ENCODE data around the gene SH3BP1.
A peak's percentile ranks its signal among the peaks of the same experiment; 100 is the strongest.
"Not testable (repeated sequence)": the region's sequence is repeated elsewhere in the genome, so short reads cannot be mapped to it uniquely, and the experiment has no call there.

The SH3BP1 gene

DNA sequence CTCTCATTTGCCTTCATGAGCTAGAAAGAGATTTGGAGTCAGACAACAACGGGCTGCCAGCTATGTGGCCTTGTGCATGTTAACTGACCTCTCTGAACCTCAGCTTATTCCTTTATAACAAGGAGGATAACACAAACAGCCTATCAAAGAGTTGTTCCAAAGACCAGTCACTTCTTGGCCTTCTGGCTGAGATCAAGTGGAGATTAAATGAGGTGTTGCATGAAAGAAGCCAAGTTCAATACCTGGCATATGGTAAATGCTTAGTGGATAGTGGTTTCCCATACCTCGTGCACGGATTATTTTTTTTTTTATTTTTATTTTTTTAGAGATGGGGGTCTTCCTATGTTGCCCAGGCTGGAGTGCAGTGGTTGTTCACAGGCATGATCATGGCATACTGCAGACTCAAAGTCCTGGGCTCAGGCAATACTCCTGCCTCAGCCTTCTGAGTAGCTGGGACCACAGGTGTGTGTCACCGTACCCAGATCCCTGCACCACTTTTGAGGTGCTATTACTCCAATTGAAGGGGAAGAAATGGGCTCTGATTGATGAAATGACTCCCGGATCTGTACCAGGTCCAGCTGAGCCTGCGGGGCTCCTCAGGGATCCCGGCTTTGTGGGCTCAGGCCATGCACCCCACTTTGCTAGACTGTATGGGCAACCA lies 40.9 kb downstream of the SH3BP1 start:
- peak in 1 of 2 experiments; percentile 3 for DNase-seq

DNA sequence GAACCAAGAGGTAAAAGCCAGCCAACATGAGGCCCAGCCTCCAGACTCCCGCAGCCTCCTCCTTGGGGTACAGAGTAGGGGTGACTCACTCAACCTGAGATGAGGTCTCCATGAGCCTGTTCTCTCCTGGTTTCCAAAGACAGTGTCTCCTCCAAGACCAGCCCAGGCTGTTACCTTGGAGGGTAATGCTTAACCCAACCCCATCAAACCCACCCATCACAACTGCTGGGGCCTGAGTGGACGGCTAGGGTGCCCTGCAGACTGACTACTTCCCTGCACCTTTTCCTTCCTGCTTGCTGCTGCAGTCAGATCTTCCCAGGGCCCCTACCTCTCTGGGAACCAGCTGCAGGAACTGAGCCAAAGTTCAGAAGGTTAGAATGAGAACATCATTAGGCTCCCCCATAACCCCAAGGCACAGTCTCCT lies 41.5 kb downstream of the SH3BP1 start:
- DNase-seq = no peak

DNA sequence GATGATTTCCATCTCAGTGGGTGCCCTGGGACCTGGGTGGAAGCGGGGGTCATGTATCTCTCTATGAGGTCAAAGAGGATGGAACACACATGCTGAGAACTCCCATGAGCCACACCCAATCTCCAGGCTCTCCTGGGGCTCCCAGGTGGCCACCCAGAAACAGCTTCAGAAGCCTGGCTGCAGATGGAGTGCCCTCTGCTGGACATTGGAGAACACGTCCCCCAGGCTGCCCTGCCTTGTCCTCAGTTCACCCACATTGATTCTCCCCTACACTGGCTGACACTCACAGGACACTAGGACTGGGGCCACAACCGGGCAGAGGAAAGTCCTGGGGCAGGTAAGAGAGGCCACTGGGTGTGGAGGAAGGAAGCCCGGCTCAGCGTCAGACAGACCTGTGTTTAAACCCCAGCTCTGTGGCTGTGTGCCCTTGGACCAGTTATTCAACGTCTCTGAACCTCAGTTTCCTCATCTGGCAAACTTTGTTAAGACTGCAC lies 42.1 kb downstream of the SH3BP1 start:
- peak; percentile 30 to 42 for DNase-seq

DNA sequence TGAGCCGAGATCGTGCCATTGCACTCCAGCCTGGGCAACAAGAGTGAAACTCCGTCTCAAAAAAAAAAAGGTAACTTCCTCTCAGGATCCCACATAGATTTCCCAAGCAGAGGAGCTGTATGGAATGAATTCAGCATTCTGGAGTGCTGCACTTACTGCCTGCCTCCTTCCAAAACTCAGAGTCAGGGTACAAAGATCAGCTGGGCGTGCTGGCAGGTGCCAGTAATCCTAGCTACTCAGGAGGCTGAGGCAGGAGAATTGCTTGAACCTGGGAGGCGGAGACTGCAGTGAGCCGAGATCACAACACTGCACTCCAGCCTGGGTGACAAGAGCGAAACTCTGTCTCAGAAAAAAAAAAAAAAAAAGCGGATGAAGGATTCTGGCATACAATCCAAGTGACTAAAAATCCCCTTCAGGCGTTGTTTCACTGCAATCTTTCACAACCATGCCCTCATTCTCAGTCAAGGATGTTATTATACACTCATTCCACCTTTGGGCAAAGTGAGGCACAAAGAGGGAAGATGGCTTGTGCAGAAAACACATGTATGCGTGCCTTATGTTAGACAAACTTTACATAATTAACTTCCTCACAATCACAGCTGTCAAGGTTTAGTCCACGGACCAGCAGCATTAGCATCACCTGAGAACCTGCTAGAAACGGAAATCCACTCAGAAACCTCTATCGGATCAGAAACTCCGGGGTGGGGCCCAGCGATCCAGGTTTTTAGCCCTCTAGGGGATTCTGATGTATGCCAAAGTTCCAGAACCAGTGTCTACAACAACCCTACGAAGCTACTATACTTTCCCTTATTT lies 45.5 kb downstream of the SH3BP1 start:
- no peak for DNase-seq

DNA sequence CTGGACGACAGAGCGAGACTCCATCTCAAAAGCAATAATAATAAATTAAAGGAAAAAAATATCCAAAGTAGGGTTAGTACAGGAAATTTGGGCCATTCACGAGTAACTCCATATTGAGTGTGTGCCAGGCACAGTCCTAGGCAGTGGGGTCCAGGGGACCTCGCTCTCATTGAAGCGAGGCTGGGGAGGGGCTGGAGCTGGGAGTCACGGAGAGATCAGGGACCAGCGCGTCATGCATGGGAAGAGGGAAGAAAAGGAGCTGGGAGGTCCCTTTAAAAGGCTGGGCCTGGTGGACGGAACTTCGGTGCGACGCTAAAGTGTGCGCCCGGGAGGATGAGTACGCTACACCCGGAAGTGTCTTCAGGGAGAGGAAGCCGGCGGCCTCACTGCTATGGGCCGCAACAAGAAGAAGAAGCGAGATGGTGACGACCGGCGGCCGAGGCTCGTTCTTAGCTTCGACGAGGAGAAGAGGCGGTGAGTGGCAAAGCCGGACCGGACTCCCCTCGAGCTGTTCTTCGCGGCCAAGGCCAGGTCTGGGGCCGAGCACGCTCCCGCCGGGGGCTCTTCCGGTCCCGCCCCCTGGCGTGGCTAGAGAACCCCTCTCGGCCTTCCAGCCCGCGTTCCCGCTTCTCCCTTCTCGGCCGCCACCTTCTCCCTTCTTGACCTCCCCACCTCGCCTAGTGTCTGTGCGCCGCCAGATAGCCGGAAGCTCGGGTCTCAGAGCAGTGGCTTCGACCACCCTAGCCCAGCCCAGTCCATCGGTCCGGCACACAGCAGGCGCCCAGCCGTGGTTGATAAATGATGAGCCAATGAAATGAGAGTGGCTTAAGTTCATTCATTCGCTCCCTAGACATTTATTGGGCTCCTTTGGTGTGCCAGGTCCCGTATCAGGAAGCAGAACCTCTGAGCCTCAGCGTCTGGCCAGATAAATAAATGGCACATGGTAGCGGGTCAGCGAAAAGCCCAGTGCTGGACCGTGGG lies 46.8 kb downstream of the SH3BP1 start, which contains the start of gene NOL12:
Gene NOL12, plus strand, starts transcription at position 342 of the 981 bp plus-strand sequence. Its CDS starts 50 bp downstream, at position 392.
- DNase-seq = peak; percentile 53 to 74

DNA sequence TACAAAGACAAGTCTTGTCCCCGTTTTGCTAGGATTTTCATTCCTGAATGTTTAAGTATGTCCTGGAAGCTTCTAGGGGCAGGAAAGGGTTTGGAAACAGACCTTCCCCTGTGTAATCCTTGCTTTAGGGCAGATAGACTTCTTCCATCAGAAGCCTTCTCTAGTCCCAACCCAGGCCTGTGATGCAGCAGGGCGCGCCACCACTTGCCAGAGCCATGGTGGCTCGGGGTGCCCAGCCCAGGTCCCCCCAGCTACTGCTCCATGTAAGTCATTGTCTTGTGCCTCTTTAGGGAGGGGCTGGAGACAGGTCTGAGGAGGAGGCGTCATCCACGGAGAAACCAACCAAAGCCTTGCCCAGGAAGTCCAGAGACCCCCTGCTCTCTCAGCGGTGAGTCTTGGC lies 50.9 kb downstream of the SH3BP1 start:
- no peak for DNase-seq

DNA sequence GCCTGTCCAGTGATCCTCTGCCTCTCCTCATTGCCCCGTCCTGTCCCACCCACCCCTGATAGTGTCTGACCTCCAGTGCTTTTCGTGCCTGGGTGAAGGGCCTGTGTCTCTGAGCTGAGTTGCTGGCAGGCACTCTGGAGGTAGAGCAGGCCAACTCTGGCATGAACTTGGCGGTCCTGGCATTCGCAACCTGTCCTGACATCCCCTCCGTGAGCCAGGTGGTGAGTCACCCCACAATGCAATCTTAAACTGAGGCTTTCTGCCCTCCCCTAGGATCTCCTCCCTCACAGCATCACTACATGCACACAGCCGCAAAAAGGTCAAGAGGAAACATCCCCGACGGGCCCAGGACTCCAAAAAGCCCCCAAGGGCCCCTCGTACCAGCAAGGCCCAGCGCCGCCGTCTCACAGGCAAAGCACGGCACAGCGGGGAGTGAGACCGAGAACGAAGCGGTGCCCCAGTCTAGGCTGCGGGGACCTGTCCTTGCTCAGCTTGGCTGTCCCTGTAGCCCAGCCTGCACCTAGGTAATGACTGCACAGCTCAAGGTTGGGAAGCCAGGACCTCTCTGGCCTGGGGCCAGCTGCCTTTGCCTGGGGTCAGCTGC lies 51.5 kb downstream of the SH3BP1 start:
- no peak for DNase-seq

DNA sequence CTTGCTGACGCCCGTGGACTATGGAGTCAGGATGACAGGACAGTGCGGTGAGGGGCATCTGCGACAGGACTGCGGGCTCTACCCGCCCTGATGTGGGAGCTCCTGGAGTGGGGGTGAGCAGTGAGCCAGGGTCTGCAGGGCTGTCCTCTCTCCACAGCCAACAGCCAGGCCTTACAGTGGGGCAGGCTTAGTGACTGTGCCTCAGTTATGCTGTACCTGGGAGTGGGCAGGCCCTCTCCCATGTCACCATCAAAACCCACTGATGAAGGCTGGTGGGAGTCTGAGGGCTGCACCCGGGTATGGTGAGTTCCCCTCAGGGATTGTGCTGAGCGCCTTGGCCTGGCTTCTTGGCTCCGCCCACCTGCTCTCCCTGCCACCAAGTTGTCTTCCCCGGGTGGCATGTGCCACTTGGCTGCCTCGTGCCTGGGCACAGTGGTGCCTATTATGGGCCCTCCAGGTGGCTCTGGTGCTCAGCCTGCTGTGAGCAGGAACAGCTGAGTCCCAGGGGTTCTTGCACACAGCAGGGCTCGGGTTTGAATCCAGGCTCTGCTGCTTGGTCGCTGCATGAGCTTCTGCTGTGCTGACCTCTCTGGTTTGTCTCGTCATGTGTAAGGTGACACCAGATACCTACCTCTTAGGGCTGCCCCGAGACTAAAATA lies 53.3 kb downstream of the SH3BP1 start:
- DNase-seq = no peak

DNA sequence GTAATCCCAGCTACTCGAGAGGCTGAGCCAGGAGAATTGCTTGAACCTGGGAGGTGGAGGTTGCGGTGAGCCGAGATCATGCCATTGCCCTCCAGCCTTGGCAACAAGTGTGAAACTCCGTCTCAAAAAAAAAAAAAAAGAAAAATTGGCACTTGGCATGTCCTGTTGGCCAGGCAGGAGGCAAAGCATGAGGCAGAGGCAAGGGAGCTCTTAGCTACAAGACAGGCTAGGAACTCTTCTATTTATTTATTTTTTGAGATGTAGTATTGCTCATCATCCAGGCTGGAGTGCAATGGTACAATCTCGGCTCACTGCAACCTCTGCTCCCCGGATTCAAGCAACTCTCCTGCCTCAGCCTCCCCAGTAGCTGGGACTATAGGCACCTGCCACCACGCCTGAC lies 54.7 kb downstream of the SH3BP1 start:
- DNase-seq = not testable (repeated sequence)

DNA sequence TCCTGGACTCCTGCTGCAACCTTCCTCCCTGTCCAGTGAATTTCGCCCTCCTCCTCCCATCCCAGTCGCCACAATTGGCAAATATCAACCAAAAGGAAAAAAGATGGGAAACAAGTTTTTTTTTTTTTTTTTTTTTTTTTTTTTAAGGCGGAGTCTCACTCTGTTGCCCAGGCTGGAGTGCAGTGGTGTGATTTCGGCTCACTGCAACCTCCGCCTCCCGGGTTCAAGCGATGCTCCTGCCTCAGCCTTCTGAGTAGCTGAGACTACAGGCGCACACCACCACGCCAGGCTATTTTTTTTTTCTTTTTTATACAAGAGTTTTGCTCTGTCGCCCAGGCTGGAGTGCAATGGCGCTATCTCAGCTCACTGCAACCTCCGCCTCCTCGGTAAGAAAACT lies 56.8 kb downstream of the SH3BP1 start:
- DNase-seq = not testable (repeated sequence)

DNA sequence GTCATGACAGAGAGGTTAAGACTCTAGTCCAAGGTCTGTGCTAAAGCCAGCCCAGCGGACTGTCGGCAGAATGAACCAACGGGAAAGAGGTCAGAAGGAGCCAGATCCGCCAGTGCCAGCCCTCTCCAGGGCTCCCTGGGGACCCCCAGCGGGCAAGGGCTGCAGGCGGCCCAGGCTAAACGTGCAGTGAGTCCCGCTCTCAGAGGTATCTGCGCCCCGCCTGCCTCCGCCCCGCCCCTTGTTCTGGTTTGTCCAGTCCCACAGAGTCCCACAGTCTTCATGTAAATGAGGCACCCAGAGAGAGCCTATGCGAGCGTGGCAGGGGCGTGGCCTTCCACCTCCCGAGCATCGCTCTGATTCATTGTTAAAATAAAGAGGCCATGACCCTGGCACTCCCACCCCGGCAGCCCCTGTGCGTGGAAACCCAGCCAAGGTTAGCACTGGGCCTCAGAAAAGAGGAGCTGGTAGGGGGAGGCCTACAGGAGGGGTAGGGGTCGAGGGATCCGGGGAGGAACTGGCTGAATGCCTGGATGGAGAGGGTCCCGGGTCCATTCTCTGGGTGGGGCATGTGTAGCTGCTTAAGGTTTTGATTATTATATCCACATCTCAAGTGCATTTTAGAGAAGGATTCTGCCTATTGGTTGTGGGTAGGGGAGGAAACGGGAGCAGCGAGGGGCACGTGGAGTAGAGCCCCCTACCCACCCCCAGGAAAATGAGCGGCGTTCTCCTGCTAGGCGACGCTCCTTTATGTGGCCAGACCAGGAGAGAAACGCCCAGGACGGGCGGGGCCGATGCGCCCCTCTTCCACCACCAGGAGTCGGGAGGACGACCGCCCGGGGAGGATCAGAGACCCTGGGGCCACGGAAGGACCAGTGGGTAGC lies 57.4 kb downstream of the SH3BP1 start, which contains the start of gene TRIOBP:
Gene TRIOBP, plus strand, starts transcription at position 392 of the 881 bp plus-strand sequence. CDS start 4,318 bp downstream, outside the sequence.
- DNase-seq = no peak

DNA sequence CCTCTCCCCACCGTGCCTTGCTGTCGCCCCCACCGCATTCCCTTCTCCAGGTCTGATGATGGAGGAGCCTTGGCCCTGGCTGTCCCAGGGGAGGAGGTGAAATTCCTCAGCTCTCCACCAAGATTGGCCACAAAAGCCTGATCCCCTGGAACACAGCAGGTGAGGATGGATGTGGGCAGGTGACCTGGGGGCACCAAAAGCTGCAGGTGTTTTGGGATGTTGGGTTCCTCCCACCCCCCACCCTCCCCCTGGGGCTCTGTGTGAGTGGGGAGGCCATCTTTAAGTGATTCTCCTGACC lies 58.0 kb downstream of the SH3BP1 start:
- no peak for DNase-seq

DNA sequence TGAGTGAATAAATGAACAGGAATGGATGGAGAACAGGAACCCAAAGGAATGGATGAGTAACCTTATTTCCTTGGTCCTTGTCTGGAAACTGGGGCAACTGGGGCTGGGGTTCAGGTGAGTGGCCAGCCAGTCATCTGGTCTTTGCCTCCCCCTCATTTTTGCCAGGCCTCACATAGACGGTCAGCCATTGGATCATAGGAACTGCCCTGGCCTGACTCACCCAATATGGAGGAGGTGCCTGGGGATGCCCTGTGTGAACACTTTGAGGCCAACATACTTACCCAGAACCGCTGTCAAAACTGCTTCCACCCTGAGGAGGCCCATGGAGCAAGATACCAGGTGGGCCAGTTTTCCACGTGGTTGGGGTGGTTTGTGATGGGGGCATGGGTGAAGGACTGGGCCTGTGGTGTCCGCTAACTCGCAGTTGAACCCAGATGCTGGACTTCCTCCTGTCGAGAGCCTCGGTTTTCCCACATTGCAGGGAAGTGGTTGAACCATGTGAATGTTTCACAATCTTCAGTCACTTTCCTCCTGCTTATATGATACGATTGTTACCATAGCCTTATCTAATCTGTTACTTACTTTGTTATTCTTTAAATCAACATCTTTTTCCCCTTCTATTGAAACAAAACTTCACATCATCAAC lies 61.8 kb downstream of the SH3BP1 start:
- DNase-seq = no peak

DNA sequence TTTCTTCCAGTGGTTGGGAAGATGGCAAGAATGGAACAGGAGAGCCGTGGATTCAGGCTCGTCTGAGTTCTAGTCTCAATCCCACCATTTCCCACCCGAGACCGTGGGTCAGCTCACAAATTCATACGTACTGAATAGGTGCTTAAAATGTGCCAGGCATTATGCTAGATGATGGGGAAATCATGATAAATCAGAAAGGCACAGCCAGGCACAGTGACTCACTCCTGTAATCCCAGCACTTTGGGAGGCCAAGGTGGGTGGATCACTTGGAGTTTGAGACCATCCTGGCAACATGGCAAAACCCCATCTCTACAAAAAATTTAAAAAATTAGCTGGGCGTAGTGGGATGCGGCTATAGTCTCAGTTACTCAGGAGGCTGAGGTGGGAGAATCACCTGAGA lies 64.4 kb downstream of the SH3BP1 start:
- DNase-seq = no peak

DNA sequence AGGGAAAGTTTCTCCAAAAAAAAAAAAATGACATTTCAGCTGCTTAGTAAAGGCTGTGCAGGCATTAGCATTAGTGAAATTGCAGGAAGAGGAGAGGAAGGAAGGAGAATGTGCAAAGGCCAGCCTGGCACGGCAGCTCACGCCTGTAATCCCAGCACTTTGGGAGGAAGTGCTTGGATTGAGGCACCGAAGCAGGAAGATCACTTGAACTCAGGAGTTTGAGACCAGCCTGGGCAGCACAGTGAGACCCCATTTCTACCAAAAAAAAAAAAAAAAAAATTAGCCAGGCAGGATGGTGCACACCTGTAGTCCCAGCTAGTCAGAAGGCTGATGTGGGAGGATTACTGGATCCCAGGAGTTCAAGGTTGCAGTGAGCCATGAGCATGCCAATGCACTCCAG lies 65.2 kb downstream of the SH3BP1 start:
- DNase-seq = no peak

DNA sequence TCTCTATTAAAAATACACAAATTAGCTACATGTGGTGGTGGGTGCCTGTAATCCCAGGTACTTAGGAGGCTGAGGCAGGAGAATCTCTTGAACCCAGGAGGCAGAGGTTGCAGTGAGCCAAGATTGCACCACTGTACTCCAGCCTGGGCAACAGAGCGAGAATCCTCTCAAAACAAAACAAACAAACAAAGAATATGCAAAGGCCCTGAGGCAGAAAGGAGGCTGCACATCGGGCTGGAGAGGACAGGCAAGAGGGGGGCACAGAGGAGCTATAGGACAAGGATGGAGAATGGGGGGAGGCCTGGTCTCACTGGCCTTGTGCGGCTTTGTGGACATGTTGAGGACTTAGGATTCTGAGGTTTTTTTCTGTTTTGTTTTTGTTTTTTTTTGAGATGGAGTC lies 65.7 kb downstream of the SH3BP1 start:
- DNase-seq = no peak

Data from SW 1271 (cell line).